Measurements from ENCODE around the gene SLC7A6. TPM values are rescaled to one million over a fixed set of nuclear protein-coding genes. Genes with fewer than 3 reads are reported as not detected.

SLC7A6 gene
- total RNA-seq, 1 donor from 2014 or later: 18.1 TPM

- no peak for DNase-seq
These were observed 29.0 kb upstream of the SLC7A6 start for GRCh38 chr16:68235108-68235886.

- DNase-seq: no peak
These were observed 28.5 kb upstream of the SLC7A6 start, which contains the start of gene ESRP2 for GRCh38 chr16:68235887-68236136. ESRP2 (minus strand) TSS chr16:68236127; CDS start chr16:68236045, 82 bp downstream.

GRCh38 chr16:68236137-68236825 is 28.0 kb upstream of the SLC7A6 start:
- DNase-seq: no peak

GRCh38 chr16:68236826-68237242 is 27.5 kb upstream of the SLC7A6 start:
- DNase-seq: no peak

DNA sequence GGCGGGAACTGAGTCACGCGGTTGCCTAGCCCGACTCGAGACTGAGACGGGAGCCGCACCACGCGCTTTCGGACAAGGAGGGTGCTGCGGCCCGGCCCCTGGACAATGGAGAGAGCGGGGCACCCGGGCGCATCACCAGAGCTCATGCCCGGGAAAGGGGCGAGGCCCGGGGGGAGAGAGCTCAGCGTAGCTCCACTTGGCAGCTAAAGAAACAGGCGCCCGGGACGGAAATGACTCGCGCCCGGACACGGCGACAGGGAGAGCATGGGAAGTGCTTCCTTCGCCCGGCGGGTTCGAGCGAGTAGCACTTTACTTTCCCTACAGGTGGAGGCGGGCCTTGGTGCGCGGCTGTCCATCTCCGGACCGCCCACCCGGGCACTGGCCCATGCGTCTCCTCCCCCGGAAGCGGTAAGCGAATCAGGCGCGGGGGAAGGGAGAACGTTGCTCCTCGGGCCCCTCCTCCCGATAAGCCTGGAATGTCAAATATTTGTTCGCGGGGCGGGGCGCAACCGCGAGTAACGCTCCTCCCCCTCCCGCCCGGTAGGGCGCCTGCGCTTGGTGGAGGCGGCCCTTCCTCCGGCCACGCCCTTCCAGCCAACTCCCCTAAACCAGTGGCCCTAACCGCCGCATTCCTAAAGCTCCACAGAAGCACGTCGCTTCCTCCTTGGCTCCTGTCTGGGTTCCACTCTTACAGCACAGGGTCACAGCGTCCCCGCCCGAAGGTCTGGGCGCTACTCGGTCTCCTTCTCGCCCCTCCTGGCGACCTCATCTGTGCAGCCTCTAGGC is 26.9 kb upstream of the SLC7A6 start:
- DNase-seq: peak; percentile 97

- DNase-seq: no peak
These were observed 26.3 kb upstream of the SLC7A6 start for GRCh38 chr16:68238029-68238345.

DNA sequence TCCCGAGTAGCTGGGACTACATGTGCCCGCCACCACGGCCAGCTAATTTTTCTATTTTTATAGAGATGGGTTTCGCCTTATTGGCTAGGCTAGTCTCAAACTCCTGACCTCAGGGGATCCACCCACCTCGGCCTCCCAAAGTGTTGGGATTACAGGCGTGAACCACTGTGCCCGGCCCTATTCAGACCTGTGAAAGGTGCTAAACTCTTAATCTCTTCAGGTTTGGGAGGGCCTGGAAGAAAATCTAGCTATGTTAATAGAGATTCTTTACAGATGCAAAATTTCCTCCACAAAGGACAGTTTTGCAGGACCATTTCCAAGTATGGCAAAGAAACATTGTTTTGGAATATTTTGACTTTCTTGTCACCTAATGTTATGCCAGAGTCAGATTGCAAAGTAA is 22.2 kb upstream of the SLC7A6 start:
- DNase-seq: no peak

- DNase-seq: no peak
These were observed 21.1 kb upstream of the SLC7A6 start for GRCh38 chr16:68242926-68243858.

GRCh38 chr16:68244481-68244902 is 19.8 kb upstream of the SLC7A6 start:
- DNase-seq: no peak

- DNase-seq: peak; percentile 88
These were observed 19.1 kb upstream of the SLC7A6 start, which contains the start of gene PLA2G15 for GRCh38 chr16:68244903-68245853. PLA2G15 (plus strand) TSS chr16:68245373; CDS start chr16:68245427, 54 bp downstream.

DNA sequence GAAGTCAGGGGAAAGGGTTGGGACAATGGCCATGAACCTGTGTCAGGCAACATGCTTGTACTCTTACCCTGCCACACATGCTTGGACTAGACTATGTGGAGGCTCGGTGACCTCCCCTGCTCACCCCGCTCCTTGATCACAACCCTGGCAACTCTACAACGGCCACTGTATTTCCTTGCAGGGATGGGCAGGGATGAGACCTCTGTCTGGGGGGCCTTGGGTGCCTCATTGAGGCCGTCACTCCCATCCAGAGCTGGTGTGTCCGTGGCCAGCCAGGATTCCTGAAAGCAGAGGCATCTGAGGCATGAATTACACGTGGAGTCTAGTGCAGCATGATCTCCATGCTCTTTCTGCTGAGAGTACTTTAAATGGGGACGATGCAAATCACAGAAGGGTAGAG is 18.2 kb upstream of the SLC7A6 start:
- DNase-seq: no peak

- no peak for DNase-seq
These were observed 17.7 kb upstream of the SLC7A6 start for GRCh38 chr16:68246666-68247065.

- no peak for DNase-seq
These were observed 16.9 kb upstream of the SLC7A6 start for GRCh38 chr16:68247400-68247799.

DNA sequence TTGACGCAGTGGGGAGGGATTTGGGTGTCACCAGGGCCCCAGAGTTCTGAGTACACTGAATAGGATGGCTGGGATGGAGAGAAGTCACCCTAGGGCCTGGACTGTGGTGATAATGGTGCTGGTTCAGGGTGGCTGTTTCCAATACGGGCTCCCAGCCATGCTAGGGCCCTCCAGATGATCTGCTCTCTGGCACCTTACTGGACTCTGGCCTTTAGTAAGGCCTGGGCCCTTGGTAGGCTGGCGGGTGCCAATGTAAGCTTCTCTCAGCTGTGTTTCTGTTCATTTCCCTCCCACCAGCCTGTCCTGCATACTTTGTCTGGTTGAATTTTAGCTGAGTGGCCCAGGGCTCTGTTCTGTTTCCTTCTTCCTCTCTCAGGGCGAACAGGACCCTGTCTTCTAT is 16.4 kb upstream of the SLC7A6 start:
- no peak for DNase-seq

DNA sequence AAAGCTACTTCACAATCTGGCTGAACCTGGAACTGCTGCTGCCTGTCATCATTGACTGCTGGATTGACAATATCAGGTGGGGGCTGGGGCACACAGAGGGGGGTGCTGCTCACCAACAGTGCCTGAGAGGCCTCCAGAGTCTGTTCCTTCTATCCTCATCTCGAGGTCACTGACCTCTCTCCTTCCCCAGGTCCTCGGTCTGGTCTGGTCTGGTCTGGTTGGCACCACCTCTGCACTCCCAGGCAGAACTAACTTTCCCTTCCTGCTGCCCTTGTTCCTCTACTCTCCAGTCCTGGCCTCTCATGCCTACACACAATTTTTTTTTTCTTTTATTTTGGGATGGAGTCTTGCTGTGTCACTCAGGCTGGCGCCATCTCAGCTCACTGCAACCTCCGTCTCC is 15.0 kb upstream of the SLC7A6 start:
- DNase-seq: no peak

DNA sequence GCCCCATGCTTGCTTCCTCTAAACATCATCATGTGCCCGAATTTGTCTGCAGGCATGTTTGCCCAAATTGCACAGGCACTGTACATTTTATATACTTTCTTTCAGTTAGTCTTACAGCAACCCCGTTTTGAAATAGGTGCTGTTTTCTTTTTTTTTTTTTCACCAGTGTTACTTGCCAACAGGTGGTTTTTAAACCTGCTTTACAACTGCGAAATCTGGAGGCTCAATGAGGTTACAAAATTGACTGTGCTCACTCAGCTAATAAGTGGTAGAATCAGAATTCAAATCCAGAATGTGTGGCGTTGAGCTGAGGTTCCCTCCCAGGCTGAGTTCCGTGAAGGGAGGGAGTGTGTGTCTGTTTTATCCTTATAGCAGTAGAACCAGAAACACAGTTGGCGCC is 13.4 kb upstream of the SLC7A6 start:
- no peak for DNase-seq

DNA sequence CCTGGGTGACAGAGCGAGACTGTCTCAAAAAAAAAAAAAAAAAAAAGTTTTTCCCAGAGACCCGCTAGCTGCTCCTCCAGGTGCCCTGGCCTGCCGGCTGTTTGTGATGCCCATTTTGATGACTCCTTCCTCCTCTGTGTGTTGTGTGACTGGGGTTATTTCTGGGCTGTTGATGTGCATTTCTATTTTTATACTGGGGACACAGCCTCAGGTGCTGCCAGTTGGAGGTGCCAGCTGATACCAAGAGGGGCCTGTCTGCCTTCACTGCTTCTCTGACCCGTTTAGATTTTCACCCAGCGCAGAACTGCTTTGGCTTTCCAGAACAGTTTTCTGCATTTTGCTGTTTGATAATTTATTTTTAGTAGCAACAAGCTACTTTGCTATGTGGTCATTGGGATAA is 12.5 kb upstream of the SLC7A6 start:
- no peak for DNase-seq

DNA sequence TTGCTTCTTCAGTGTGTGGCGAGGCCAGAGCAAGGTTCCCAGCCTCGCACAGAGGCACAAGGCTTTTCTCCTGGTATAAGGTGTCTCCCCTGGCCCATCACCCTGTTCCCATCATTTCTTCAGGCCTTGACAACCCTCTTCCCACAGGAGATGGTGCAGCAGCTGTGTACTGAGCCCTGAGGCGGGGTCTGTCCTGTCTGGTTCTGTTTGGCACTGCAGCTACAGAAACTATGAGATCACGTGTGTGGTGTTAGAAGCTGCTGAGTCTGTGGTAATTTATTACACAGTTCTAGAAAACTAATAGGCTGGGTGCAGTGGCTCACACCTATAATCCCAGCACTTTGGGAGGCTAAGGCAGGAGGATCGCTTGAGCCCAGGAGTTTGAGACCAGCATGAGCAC is 11.9 kb upstream of the SLC7A6 start:
- no peak for DNase-seq

- no peak for DNase-seq
These were observed 10.6 kb upstream of the SLC7A6 start for GRCh38 chr16:68253721-68254120.

DNA sequence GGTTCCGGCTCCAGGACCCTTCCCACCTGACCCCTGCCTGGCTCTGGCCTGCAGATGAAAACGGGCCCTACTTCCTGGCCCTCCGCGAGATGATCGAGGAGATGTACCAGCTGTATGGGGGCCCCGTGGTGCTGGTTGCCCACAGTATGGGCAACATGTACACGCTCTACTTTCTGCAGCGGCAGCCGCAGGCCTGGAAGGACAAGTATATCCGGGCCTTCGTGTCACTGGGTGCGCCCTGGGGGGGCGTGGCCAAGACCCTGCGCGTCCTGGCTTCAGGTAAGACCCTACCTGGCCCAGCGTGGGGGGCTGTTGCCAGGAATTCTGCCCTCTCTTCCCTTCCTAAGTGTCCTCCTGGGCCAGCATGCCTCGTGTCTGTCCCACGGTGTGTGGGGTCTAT is 8.6 kb upstream of the SLC7A6 start:
- no peak for DNase-seq
